ENCODE data around the gene USP9X. TPM values are rescaled to one million over a fixed set of nuclear protein-coding genes. Genes with fewer than 3 reads are reported as not detected.

Gene USP9X, protein sequence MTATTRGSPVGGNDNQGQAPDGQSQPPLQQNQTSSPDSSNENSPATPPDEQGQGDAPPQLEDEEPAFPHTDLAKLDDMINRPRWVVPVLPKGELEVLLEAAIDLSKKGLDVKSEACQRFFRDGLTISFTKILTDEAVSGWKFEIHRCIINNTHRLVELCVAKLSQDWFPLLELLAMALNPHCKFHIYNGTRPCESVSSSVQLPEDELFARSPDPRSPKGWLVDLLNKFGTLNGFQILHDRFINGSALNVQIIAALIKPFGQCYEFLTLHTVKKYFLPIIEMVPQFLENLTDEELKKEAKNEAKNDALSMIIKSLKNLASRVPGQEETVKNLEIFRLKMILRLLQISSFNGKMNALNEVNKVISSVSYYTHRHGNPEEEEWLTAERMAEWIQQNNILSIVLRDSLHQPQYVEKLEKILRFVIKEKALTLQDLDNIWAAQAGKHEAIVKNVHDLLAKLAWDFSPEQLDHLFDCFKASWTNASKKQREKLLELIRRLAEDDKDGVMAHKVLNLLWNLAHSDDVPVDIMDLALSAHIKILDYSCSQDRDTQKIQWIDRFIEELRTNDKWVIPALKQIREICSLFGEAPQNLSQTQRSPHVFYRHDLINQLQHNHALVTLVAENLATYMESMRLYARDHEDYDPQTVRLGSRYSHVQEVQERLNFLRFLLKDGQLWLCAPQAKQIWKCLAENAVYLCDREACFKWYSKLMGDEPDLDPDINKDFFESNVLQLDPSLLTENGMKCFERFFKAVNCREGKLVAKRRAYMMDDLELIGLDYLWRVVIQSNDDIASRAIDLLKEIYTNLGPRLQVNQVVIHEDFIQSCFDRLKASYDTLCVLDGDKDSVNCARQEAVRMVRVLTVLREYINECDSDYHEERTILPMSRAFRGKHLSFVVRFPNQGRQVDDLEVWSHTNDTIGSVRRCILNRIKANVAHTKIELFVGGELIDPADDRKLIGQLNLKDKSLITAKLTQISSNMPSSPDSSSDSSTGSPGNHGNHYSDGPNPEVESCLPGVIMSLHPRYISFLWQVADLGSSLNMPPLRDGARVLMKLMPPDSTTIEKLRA (N-terminal part only)
- total RNA-seq = 100 to 1,000 TPM in 2 of 3 donors, 10 to 100 TPM in 1; 99.0 to 124 (median 112) TPM

DNA sequence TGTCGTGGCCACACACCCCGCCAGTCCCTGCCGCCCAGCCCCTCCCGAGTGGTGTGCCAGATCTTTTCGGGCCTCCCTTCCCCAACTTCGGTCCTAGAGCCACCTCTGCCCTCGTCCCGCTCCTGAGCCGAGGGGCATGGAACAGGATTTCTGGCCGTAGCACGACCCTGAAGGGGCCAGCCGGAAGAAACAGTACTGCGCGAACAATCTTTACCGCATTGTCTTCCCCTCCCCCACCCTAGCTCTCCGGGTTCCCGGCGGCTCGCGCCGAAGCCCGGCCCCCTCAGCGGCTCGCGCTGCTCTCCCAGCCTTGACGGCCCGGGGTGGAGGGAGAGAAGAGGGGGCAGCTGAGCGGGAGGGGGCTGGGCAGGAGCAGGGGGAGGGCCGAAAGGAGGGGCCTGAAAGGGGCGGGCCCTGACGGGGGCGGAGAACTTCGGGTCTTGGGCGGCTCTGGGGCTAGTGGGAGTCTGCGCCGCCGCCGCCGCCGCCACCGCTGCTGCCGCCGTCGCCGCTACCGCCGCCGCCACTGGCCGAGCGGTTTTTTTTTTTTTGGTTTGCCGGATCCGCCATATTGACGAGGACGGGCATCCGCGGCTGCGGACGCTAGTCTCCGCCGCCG lies at the start of gene USP9X:
Gene USP9X, plus strand, starts transcription at position 553 of the 619 bp plus-strand sequence. CDS start 38,184 bp downstream, outside the sequence.
- no peak for TF ChIP-seq POLR2A (IDR thresholded peaks at IDR 0.05)
- TF ChIP-seq POLR2AphosphoS5 (IDR thresholded peaks at IDR 0.05) = peak in 2 of 3 donors; percentile 27 to 58
- Histone ChIP-seq H3K27ac (peak within 1 kb of the TSS; percentile 99 to 100), H3K4me3 (peak within 1 kb of the TSS; percentile 83 to 97 (median 89)), H3K36me3 (no peaks in the 10 kb centered on the region), H3K27me3 (peaks cover 0 to 14% of the 10 kb centered on the region in 2 donors), H3K9me3 (no peaks in the 10 kb centered on the region), H3K4me1 (peaks cover 0 to 5% of the 10 kb centered on the region in 2 donors)
- intact Hi-C loops (cut with DNase I; ENCODE audit: low total_unique reads) = no loop called here
- DNase-seq (ENCODE audit: low spot score in 2 of 2) = peak; percentile 84 to 91

DNA sequence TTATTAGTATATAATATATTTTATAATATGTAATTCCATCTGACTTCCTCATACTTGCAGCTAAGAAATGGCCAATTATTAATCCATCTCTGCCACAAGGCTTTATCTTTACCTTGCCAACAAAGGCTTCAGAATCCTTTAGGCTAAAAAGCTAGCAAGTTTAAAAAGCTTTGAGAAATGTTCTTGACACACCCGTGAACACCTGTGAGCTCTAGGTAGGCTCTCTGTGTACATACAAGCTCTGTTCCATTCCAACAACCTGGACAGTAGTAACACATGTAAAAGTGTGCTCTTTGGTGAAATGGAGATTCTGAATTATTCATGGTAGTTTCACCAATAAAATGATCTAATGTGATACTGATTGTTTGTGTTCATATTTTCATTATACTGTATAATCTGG lies 49.7 kb upstream of the USP9X start:
- intact Hi-C loops (cut with DNase I; ENCODE audit: low total_unique reads) = no loop called here
- no peaks in the 10 kb centered on the region for H3K9me3 ChIP-seq
- no peaks in the 10 kb centered on the region for H3K4me1 ChIP-seq
- no peaks in the 10 kb centered on the region for H3K36me3 ChIP-seq
- DNase-seq (ENCODE audit: low spot score in 2 of 2) = no peak
- peaks cover 0 to 53% of the 10 kb centered on the region in 2 donors for H3K27me3 ChIP-seq
- TF ChIP-seq POLR2AphosphoS5 (IDR thresholded peaks at IDR 0.05) = no peak
- H3K27ac ChIP-seq = no peak overlapping the region
- no peak overlapping the region for H3K4me3 ChIP-seq

DNA sequence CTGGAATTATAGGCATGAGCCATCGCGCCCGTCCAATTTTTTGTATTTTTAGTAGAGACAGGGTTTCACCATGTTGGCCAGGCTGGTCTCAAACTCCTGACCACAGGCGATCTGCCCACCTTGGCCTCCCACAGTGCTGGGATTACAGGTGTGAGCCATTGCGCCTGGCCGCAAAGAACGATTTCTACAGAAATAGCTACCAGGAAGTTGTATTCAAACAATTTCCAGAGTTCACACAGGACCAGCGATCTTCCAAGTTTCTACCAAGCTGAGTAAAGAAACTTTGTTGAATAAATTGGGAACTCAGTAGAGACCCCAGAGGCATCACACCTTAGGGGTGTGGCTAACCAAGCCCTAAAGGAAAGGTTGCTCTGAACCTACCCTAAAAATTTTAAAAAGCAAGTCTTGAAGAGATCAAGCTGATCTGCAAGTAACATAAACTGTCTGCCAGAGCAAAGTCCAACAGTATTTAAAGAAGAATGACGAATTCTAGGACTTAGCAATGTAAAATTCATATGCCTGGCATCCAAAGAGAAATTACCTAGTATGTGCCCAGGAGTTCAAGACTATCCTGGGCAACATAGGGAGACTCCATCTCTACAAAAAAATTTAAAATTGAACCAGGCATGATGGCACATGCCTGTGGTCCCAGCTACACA lies 48.4 kb upstream of the USP9X start:
- H3K9me3 ChIP-seq = no peaks in the 10 kb centered on the region
- H3K27ac ChIP-seq = no peak overlapping the region
- DNase-seq (ENCODE audit: low spot score in 2 of 2) = no peak
- no peak overlapping the region for H3K4me3 ChIP-seq
- no peaks in the 10 kb centered on the region for H3K36me3 ChIP-seq
- no peaks in the 10 kb centered on the region for H3K4me1 ChIP-seq
- peaks cover 0 to 41% of the 10 kb centered on the region in 2 donors for H3K27me3 ChIP-seq
- intact Hi-C loops (cut with DNase I; ENCODE audit: low total_unique reads) = no loop called here
- TF ChIP-seq POLR2AphosphoS5 (IDR thresholded peaks at IDR 0.05) (no peak), POLR2A (IDR thresholded peaks at IDR 0.05) (no peak)
- TF ChIP-seq, protein P1, sequence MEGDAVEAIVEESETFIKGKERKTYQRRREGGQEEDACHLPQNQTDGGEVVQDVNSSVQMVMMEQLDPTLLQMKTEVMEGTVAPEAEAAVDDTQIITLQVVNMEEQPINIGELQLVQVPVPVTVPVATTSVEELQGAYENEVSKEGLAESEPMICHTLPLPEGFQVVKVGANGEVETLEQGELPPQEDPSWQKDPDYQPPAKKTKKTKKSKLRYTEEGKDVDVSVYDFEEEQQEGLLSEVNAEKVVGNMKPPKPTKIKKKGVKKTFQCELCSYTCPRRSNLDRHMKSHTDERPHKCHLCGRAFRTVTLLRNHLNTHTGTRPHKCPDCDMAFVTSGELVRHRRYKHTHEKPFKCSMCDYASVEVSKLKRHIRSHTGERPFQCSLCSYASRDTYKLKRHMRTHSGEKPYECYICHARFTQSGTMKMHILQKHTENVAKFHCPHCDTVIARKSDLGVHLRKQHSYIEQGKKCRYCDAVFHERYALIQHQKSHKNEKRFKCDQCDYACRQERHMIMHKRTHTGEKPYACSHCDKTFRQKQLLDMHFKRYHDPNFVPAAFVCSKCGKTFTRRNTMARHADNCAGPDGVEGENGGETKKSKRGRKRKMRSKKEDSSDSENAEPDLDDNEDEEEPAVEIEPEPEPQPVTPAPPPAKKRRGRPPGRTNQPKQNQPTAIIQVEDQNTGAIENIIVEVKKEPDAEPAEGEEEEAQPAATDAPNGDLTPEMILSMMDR (IDR thresholded peaks at IDR 0.05) = no peak

DNA sequence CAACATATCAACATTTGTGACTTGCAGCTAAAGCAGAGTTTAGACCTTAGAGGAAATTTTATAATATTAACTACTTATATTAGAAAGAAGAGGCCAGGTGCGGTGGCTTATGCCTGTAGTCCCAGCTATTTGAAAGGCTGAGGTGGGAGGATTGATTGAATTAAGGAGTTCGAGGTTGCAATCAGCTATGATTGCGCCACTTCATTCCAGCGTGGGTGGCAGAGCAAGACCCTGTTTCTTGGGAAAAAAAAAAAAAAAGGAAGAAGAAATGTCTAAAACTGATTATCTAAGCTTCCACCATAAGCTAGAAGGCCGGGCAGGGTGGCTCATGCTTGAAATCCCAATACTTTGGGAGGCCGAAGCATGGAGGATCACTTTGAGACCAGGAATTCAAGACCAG lies 42.0 kb upstream of the USP9X start:
- peaks cover 0 to 38% of the 10 kb centered on the region in 2 donors for H3K27me3 ChIP-seq
- no peaks in the 10 kb centered on the region for H3K36me3 ChIP-seq
- H3K4me1 ChIP-seq = no peaks in the 10 kb centered on the region
- TF ChIP-seq POLR2A (IDR thresholded peaks at IDR 0.05) (no peak), POLR2AphosphoS5 (IDR thresholded peaks at IDR 0.05) (no peak)
- TF ChIP-seq, protein P1 (IDR thresholded peaks at IDR 0.05) = no peak
- no peak overlapping the region for H3K27ac ChIP-seq
- DNase-seq (ENCODE audit: low spot score in 2 of 2) = no peak
- intact Hi-C loops (cut with DNase I; ENCODE audit: low total_unique reads) = no loop called here
- no peak overlapping the region for H3K4me3 ChIP-seq
- no peaks in the 10 kb centered on the region for H3K9me3 ChIP-seq

DNA sequence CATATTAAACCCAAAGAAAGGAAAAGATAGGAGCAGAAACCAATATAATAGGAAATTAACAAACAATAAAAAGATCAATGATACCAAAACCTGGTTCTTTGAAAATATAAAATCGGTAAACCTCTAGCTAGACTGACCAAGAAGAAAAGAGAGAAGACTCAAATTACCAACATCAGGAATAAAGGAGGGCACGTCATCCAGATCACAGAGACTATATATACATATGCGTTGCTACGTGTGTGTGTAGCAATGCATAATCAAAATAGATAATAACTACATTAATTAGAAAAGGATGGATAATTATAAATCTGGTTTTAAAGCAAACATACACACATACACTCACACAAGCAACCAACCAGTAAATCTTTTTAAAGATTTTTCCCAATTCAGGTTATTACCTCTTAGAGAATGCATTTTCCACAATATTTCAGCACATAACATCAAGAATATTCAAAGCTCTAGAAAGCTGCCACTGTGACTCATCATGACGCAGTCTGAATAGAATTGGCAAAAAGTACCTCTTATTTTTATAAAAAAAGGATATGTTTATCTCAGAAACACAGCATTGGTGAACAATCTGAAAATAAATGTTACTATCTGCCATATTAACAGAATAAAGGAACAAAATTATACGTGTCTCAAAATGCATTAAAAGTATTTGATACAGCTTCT lies 41.4 kb upstream of the USP9X start:
- Histone ChIP-seq H3K27ac (no peak overlapping the region), H3K36me3 (no peaks in the 10 kb centered on the region), H3K9me3 (no peaks in the 10 kb centered on the region), H3K27me3 (peaks cover 0 to 41% of the 10 kb centered on the region in 2 donors), H3K4me1 (no peaks in the 10 kb centered on the region), H3K4me3 (no peak overlapping the region)
- DNase-seq (ENCODE audit: low spot score in 2 of 2) = no peak
- intact Hi-C loops (cut with DNase I; ENCODE audit: low total_unique reads) = no loop called here
- TF ChIP-seq, protein P1 (IDR thresholded peaks at IDR 0.05) = no peak
- TF ChIP-seq POLR2AphosphoS5 (IDR thresholded peaks at IDR 0.05) = no peak
- no peak for TF ChIP-seq POLR2A (IDR thresholded peaks at IDR 0.05)

Measured in breast epithelium (tissue), 4 donors.